ENCODE results near the gene TMEM204.
A peak's percentile ranks its signal among the peaks of the same experiment; 100 is the strongest.

TMEM204 gene

DNA sequence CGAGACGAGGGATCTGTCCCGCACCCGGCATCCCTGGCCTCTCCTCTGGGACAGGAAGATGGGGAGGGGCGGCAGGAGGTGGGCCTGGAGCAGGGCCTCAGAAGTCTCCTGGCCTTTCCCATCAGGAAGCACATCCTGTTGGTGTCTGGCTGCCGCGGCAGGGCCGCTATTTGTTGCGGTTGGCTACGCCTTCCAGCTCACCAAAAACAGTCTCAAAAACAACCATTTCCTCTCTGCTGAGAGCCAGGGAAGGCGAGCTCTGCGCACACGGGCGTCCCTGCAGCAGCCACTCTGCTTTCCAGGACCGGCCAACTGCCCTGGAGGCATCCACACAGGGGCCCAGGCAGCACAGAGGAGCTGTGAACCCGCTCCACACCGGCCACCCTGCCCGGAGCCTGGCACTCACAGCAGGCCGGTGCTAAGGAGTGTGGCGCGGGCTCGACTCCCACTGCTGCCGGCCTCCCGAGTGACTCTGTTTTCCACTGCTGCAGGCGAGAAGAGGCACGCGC, at the start of gene TMEM204:
TMEM204 (plus strand) TSS at position 224 of the 509 bp plus-strand sequence. CDS start 610 bp downstream, outside the sequence.
- H3K4me3 ChIP-seq (ENCODE audit: low read length in 2 of 2) = peak within 1 kb of the TSS; percentile 61 to 78
- peak within 1 kb of the TSS; percentile 88 for H3K27ac ChIP-seq (ENCODE audit: low read length)
- H3K9me3 ChIP-seq (ENCODE audit: control insufficient read depth in 2 of 2, low read length in 2 of 2) = no peaks in the 10 kb centered on the region
- peak within 1 kb of the TSS; percentile 55 to 65 for H3K9ac ChIP-seq (ENCODE audit: low read length in 2 of 2)
- H3K27me3 ChIP-seq (ENCODE audit: control insufficient read depth in 1 of 2, insufficient read depth in 2 of 2, low read length in 2 of 2) = no peaks in the 10 kb centered on the region
- H3K4me1 ChIP-seq (ENCODE audit: control insufficient read depth, insufficient read depth, low read length) = peaks cover 77% of the 10 kb centered on the region
- H3K36me3 ChIP-seq (ENCODE audit: control insufficient read depth in 2 of 2, insufficient read depth in 2 of 2, low read length in 2 of 2) = peaks cover 3 to 15% of the 10 kb centered on the region in 2 donors

GRCh38 chr16:1485847-1486496, 47.5 kb upstream of the TMEM204 start:
- Histone ChIP-seq H3K4me3 (ENCODE audit: low read length in 2 of 2) (no peak overlapping the region), H3K27me3 (ENCODE audit: control insufficient read depth in 1 of 2, insufficient read depth in 2 of 2, low read length in 2 of 2) (no peaks in the 10 kb centered on the region), H3K27ac (ENCODE audit: low read length) (no peak overlapping the region), H3K9me3 (ENCODE audit: control insufficient read depth in 2 of 2, low read length in 2 of 2) (no peaks in the 10 kb centered on the region), H3K9ac (ENCODE audit: low read length in 2 of 2) (no peak overlapping the region), H3K36me3 (ENCODE audit: control insufficient read depth in 2 of 2, insufficient read depth in 2 of 2, low read length in 2 of 2) (no peaks in the 10 kb centered on the region), H3K4me1 (ENCODE audit: control insufficient read depth, insufficient read depth, low read length) (no peaks in the 10 kb centered on the region)

DNA sequence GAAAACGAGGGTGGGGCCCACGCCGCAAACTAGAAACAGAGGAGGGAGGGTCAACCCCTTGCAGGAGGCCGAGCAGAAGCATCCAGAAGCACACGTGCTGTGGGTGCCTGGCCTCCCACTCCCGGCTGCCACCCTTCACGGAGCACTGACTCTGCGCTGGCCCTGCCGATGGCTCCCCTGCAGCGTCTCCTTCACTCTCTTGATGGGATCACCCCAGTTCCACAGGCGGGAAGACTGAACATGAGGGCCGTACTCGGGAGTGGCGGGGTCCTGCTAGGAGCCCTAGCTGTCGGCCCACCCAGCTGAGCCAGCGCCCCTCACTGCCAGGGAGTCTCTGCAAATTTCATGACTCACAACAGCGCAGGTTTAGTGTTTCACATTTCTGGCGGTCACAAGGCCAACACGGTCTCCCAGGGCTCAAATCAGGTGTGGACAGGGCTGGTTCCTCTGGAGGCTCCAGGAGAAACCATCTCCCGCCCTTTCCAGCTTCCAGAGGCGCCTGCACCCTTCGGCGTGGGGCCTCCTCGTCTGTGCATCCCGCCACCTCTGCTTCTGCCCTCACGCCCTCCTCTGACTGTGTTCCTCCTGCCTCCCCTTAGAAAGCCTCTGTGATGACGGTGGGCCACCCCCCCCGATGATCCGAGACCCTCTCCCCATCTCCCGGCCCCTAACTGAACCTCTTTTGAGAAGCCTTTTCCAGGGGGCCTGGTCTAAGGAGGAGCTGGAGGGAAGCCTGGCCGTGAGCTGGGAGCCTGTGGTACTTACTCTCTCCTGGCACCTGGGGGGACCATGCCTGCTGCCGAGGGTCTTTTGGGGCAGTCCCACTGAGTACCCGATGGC, 46.7 kb upstream of the TMEM204 start:
- no peak overlapping the region for H3K27ac ChIP-seq (ENCODE audit: low read length)
- H3K9me3 ChIP-seq (ENCODE audit: control insufficient read depth in 2 of 2, low read length in 2 of 2) = no peaks in the 10 kb centered on the region
- H3K27me3 ChIP-seq (ENCODE audit: control insufficient read depth in 1 of 2, insufficient read depth in 2 of 2, low read length in 2 of 2) = no peaks in the 10 kb centered on the region
- H3K4me1 ChIP-seq (ENCODE audit: control insufficient read depth, insufficient read depth, low read length) = no peaks in the 10 kb centered on the region
- no peak overlapping the region for H3K4me3 ChIP-seq (ENCODE audit: low read length in 2 of 2)
- no peaks in the 10 kb centered on the region for H3K36me3 ChIP-seq (ENCODE audit: control insufficient read depth in 2 of 2, insufficient read depth in 2 of 2, low read length in 2 of 2)
- H3K9ac ChIP-seq (ENCODE audit: low read length in 2 of 2) = no peak overlapping the region

GRCh38 chr16:1487395-1488053, 45.9 kb upstream of the TMEM204 start:
- Histone ChIP-seq H3K4me1 (ENCODE audit: control insufficient read depth, insufficient read depth, low read length) (peaks cover 1% of the 10 kb centered on the region), H3K36me3 (ENCODE audit: control insufficient read depth in 2 of 2, insufficient read depth in 2 of 2, low read length in 2 of 2) (no peaks in the 10 kb centered on the region), H3K27me3 (ENCODE audit: control insufficient read depth in 1 of 2, insufficient read depth in 2 of 2, low read length in 2 of 2) (no peaks in the 10 kb centered on the region), H3K4me3 (ENCODE audit: low read length in 2 of 2) (no peak overlapping the region), H3K27ac (ENCODE audit: low read length) (no peak overlapping the region), H3K9me3 (ENCODE audit: control insufficient read depth in 2 of 2, low read length in 2 of 2) (no peaks in the 10 kb centered on the region), H3K9ac (ENCODE audit: low read length in 2 of 2) (no peak overlapping the region)

- Histone ChIP-seq H3K36me3 (ENCODE audit: control insufficient read depth in 2 of 2, insufficient read depth in 2 of 2, low read length in 2 of 2) (no peaks in the 10 kb centered on the region), H3K9ac (ENCODE audit: low read length in 2 of 2) (no peak overlapping the region), H3K4me3 (ENCODE audit: low read length in 2 of 2) (no peak overlapping the region), H3K9me3 (ENCODE audit: control insufficient read depth in 2 of 2, low read length in 2 of 2) (no peaks in the 10 kb centered on the region), H3K4me1 (ENCODE audit: control insufficient read depth, insufficient read depth, low read length) (peaks cover 6% of the 10 kb centered on the region), H3K27me3 (ENCODE audit: control insufficient read depth in 1 of 2, insufficient read depth in 2 of 2, low read length in 2 of 2) (no peaks in the 10 kb centered on the region), H3K27ac (ENCODE audit: low read length) (no peak overlapping the region)
Observed at GRCh38 chr16:1488054-1488601, 45.3 kb upstream of the TMEM204 start.

DNA sequence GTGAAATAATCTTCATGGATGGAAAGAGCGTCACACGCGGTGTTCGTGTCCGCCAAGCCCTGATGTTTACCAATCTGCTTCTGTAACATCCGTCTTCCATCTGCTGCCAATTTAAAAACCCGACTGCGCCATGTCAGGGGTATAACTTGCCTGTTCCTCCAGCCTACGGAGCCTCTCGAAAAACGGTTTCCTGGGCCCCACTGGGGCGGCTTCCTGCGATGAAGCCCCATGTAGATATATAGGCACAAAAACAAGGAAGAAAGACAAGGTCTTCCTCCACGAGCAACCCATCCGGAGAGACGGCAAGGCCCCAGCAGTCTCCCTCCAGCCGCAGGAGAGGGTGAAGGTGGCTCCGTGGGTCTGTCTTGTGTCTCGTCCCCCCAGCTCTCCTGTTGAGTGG, 44.8 kb upstream of the TMEM204 start, which contains the start of gene PTX4:
PTX4 (minus strand) TSS at position 326 of the 400 bp plus-strand sequence; CDS start at position 291, 35 bp downstream.
- H3K27ac ChIP-seq (ENCODE audit: low read length) = no peak within 1 kb of the TSS
- no peak within 1 kb of the TSS for H3K4me3 ChIP-seq (ENCODE audit: low read length in 2 of 2)
- no peaks in the 10 kb centered on the region for H3K27me3 ChIP-seq (ENCODE audit: control insufficient read depth in 1 of 2, insufficient read depth in 2 of 2, low read length in 2 of 2)
- no peaks in the 10 kb centered on the region for H3K36me3 ChIP-seq (ENCODE audit: control insufficient read depth in 2 of 2, insufficient read depth in 2 of 2, low read length in 2 of 2)
- H3K4me1 ChIP-seq (ENCODE audit: control insufficient read depth, insufficient read depth, low read length) = peaks cover 6% of the 10 kb centered on the region
- H3K9ac ChIP-seq (ENCODE audit: low read length in 2 of 2) = no peak within 1 kb of the TSS
- no peaks in the 10 kb centered on the region for H3K9me3 ChIP-seq (ENCODE audit: control insufficient read depth in 2 of 2, low read length in 2 of 2)

- Histone ChIP-seq H3K9ac (ENCODE audit: low read length in 2 of 2) (no peak overlapping the region), H3K36me3 (ENCODE audit: control insufficient read depth in 2 of 2, insufficient read depth in 2 of 2, low read length in 2 of 2) (no peaks in the 10 kb centered on the region), H3K9me3 (ENCODE audit: control insufficient read depth in 2 of 2, low read length in 2 of 2) (no peaks in the 10 kb centered on the region), H3K4me3 (ENCODE audit: low read length in 2 of 2) (no peak overlapping the region), H3K27ac (ENCODE audit: low read length) (no peak overlapping the region), H3K27me3 (ENCODE audit: control insufficient read depth in 1 of 2, insufficient read depth in 2 of 2, low read length in 2 of 2) (no peaks in the 10 kb centered on the region), H3K4me1 (ENCODE audit: control insufficient read depth, insufficient read depth, low read length) (peaks cover 10% of the 10 kb centered on the region)
Observed at GRCh38 chr16:1489077-1489476, 44.4 kb upstream of the TMEM204 start.

DNA sequence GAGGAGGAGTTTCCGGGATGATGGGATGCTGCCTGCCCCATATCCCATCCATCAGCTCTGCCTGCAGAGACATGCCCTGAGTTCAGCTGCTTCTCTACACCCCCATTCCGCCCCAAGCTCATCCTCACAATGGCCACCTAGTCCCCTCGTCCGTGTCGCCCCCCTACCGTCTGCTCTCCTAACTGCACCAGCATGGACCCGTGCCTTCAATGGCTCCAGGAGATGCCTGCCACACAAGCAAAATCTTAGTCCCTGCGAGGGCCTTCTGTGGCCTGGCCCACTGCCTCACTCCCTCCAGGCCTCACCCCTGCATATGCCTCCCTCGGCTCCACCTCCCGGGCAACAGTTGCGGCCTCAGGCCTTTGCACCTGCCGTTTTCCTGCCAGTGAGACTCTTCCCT, 42.1 kb upstream of the TMEM204 start:
- H3K4me3 ChIP-seq (ENCODE audit: low read length in 2 of 2) = no peak overlapping the region
- H3K36me3 ChIP-seq (ENCODE audit: control insufficient read depth in 2 of 2, insufficient read depth in 2 of 2, low read length in 2 of 2) = peaks cover 0 to 7% of the 10 kb centered on the region in 2 donors
- no peaks in the 10 kb centered on the region for H3K27me3 ChIP-seq (ENCODE audit: control insufficient read depth in 1 of 2, insufficient read depth in 2 of 2, low read length in 2 of 2)
- H3K9ac ChIP-seq (ENCODE audit: low read length in 2 of 2) = no peak overlapping the region
- H3K4me1 ChIP-seq (ENCODE audit: control insufficient read depth, insufficient read depth, low read length) = peaks cover 21% of the 10 kb centered on the region
- no peaks in the 10 kb centered on the region for H3K9me3 ChIP-seq (ENCODE audit: control insufficient read depth in 2 of 2, low read length in 2 of 2)
- H3K27ac ChIP-seq (ENCODE audit: low read length) = no peak overlapping the region

- H3K4me1 ChIP-seq (ENCODE audit: control insufficient read depth, insufficient read depth, low read length) = peaks cover 21% of the 10 kb centered on the region
- H3K36me3 ChIP-seq (ENCODE audit: control insufficient read depth in 2 of 2, insufficient read depth in 2 of 2, low read length in 2 of 2) = peaks cover 0 to 13% of the 10 kb centered on the region in 2 donors
- no peaks in the 10 kb centered on the region for H3K27me3 ChIP-seq (ENCODE audit: control insufficient read depth in 1 of 2, insufficient read depth in 2 of 2, low read length in 2 of 2)
- H3K27ac ChIP-seq (ENCODE audit: low read length) = peak overlapping the region; percentile 60
- H3K9me3 ChIP-seq (ENCODE audit: control insufficient read depth in 2 of 2, low read length in 2 of 2) = no peaks in the 10 kb centered on the region
- H3K9ac ChIP-seq (ENCODE audit: low read length in 2 of 2) = peak overlapping the region; percentile 74 to 77
- peak overlapping the region; percentile 73 to 84 for H3K4me3 ChIP-seq (ENCODE audit: low read length in 2 of 2)
Observed at GRCh38 chr16:1492082-1492922, 41.2 kb upstream of the TMEM204 start.
